Smooth muscle cell of the brain vasculature (primary cell): ENCODE data around the gene RAD51B.
A peak's percentile ranks its signal among the peaks of the same experiment; 100 is the strongest.

ENCODE experiments used
- DNase-seq: peaks from one replicate; pipeline ENCODE4 v3.0.0-alpha.2; 2012; ENCODE audit warnings: low read depth, low spot score

RAD51B gene

DNA sequence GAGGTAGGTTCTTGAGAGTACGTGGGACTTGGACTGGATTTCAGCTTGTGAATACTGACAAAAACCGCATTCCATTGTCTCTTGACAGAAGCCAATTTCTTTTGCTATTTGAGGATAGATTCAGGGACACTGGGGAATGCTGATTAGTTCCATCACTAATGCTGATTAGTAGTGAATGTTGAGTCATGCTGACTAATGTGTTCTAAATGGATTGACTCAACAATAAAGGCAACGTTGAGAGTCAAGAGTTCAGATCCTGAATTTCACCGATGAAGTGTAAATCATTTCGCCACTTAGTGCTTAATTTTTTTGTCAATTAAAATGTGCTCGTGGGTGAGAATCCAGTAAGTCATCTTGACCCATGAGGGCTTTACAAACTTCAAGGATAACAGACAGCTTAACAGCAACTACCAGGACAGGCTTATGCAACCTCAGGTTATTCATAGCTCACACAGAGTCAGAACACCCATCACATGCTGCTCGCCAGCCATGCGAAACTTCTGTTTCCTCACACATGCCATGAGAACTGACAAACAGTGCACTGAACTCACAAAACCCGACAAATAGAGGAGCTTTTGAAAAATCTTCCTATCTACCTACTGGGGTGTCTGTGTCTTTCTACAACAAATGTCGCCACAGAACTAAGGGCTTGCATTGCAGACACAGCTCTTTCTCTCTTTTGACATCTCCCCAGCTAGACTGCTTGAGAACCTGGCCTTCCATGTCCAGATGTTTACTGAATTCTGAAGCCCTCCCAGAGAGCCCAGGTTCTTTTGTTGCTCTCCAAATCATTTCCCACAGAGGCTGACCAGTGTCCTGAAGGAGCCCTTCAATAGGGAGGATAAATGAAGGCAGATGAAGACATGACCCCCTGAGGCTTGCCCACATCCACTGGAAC, 656.9 kb downstream of the RAD51B start:
- peak; percentile 40 for DNase-seq

- DNase-seq = no peak
These were observed 657.5 kb downstream of the RAD51B start for GRCh38 chr14:68477110-68477455.

- no peak for DNase-seq
These were observed 658.0 kb downstream of the RAD51B start for GRCh38 chr14:68477461-68478085.

DNA sequence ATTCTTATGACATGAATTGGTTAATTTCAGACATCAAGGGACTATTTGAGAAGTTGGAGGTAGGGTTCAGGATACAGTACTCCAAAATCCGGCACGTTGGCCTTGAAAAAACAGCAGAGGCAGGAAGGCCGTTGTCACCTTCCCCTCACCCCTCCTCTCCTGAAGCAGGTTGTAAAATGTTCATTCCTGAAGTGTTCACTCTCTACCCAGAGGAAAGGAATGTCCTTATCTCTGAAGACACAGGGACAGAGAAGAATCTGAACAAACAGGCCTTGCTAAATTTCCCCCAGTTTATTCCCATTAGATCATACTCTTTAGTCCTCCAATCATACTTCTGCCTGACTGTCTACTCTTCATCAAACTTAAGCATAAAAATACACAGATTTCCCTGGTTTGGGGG, 659.7 kb downstream of the RAD51B start:
- DNase-seq = no peak

GRCh38 chr14:68482018-68482417, 662.4 kb downstream of the RAD51B start:
- DNase-seq = no peak

DNA sequence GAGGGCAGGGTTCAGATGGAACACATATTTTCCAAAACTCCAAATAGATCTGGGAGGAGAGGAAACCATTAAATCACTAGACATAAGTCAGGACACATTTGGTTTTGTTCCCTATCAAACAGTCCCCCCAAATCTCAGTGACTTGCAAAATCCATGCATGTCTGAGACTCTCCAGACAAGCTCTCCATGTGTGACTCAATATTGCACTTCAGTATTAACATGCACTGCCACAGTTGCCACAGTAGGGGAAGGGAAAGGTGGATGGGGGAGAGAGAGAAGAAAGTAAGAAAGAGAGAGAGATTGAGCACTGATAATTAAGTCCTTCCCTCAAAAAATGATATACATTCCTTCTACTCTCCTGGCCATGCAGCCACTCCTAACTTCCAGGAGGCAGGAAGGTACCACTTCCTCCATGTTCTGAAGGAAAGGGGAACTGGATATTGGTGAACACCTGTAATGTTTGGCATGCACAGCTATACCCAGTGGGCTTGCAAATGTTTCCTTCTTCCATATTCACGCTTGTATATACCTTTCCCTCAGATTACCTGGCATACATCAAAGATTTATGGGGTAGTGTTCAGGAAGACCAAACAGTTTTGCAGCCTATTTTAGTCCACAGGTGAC, 663.3 kb downstream of the RAD51B start:
- no peak for DNase-seq

DNA sequence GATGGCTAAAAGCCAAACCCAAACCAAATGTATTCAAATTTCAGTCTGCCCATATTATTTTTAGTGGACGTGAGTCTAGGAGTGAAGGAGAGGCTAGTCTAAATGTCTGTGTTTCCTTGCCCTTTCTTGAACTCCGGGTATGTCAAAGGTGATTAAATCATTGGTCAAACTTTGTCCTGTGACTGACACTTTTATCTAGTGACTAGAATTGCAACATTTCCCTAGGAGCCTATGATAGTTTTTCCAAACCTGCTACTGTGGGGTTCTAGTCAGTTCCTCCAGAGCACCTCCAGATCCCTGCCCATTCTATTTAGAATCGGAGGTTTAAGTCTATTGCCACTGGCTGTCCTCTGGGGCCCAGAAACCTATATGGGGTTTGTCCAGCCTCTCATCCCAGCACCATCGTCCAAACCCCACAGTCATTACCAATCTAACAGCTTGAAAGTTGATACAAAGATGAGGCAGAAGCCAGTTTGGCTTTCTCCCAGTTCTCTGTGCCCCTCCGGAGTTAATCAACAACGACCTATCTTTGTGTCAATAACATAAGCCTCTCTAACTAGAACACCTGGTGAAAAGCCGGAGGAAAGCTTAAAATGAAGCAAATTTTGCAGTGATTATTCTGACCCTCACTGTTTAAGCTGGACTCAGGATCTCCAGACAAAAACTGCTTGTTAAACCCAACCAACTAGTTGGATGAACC, 666.6 kb downstream of the RAD51B start:
- no peak for DNase-seq

DNA sequence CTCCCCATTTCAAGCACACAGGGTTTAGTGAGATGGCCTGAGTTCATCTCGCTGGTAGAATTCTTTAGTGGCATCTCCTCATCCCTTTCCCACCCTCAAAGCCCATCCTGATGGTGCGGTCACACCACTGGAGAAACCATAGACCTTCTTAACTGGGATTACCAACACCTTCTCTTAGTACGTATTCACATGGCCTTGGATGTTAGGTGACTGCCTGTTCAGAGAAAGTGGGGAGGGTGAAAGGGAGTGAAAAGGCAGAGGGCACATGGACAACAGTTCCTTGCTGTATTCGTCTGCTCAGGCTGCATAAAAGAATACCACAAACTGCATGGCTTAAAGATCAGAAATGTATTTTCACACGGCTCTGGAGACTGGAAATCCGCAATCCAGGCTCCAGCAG, 667.2 kb downstream of the RAD51B start:
- no peak for DNase-seq

DNA sequence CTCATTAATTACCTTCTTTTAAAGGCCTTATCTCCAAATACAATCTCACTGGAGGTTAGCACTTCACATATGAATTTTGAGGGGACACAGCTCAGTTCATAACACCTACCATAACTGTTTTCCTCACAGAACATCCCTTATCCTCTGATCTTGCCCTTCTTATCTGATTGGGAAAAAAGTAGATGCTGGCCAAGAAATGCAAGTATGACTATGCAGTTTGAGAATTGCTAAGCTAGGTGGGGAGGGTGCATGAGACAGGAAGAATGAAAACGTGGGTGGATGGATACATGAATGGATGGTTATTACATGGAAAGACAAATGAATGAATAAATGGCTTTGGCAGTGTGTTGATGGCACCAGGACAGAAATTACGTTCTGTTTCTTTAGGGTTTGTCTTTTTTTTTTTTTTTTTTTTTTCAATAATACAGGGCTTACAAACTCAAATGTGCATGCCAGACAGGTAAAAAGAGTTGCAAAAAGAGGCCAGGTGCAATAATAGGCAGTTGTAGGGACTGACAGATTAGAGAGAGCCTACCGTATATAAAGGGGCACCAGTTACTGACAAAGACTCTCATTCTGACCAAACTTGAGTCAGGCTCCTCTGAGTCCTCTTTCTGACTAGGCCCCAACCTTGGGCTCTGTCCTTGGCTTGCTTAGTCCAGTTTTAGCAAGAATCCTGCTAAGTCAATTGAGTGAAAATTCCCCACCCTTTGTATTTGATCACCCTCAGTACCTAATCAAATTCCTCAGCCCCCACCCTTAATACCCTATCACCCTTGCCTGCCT, 668.4 kb downstream of the RAD51B start:
- no peak for DNase-seq

GRCh38 chr14:68491793-68492192, 672.2 kb downstream of the RAD51B start:
- no peak for DNase-seq

- DNase-seq = no peak
These were observed 673.0 kb downstream of the RAD51B start for GRCh38 chr14:68492381-68493151.

GRCh38 chr14:68493152-68493911, 673.8 kb downstream of the RAD51B start:
- no peak for DNase-seq

DNA sequence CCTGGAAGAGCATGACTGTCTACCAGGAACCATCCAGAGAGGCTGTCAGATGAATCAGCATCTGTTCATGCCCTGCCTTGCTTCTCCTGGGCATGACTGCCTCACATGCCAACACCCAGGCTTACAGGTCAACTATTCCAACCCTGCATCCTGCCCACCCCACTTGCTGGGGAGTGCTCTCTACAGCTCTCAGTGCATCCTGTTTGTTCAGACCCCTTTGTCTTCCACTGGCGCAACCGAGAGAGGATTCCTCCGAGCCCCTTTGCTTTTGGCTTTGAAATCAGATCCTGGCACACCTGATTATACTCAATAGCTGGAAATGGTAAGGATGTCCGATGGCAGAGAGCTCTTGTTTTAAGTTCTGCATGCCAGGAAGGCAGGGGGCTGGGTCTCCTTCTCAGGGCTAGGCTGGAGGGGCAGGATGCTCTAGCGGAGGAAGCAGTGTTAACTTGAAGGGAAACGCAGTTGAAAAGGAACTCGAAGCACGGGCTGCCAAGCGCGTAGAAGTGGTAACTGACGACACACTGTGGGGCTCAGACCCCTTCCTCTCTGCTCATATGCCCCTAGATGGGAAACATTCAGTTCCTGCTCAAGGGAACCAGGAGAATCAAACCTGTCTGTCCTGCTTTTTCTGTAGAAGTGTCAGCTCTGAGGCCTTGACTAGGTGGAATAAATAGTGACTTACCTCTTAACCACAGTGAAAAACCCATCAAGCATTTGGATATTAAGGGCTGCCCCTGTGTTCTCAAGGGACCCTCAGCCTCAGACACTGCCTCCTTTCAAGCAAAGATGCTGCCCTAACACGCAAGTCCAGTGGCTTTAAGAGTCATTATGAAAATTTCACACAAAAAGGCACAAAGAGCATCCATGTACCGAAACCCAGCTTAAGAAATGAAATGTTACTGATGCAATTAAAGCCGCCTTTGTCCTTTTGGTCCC, 675.8 kb downstream of the RAD51B start:
- DNase-seq = no peak

GRCh38 chr14:68497011-68497410, 677.4 kb downstream of the RAD51B start:
- DNase-seq = no peak

- no peak for DNase-seq
These were observed 679.9 kb downstream of the RAD51B start for GRCh38 chr14:68499451-68499850.

DNA sequence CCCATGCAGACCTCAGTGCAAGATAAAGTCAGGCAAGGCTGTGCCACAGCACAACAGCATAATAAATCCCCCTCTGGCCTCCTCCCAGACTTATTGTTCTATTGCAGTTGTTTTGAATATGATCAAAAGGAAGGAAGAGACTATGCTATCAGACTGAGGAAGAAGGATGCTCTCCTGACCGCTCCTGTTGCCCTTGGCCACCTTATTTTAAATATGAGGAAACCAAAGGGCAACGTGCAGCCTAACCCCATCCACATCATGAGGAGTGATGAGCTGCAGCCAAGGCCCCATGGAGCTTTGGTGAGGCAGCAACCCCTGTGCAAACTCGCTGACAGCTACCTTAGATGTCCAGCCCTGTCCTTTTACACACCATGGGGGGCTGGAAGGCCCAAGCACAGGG, 681.6 kb downstream of the RAD51B start:
- DNase-seq = no peak

DNA sequence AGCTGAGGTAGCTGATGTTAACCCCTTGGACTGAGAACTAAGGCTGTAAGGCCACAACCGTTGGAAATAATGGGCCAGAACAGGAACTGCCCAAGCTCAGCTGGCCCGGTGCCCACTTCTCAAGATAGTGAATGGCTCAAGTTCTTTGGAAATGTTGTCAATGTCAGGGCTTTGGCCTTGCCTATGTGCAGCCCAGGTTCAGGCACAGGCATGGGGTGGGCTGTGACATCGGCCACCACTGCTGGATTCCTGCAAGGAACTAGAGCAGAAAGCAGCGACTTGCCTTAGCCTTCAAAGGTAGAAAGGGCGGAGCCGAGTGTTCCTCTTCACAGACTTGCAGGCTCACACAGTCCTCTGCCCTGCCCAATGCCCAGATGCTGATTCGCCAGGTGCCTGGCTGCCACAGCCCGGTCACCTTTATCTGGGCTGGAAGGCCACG, 682.1 kb downstream of the RAD51B start:
- DNase-seq = no peak

DNA sequence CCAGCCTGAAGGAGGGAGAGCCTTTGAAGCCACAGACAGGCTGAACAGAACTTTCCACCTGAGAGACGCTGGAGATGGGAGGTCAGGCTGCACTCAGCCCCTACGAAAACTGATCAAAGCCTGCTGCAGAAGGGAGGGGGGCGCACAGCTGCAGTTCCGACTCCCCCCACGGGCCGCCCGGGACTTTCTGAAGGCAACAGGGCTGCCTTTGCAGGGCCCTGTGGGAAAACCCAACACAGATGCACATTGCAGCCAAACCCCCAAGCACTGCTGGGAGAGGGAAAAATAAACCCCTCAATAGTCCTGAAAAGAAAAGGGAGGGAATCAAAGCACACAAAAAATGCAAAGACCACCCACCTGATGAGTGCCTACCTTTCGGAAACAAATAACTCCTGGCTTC, 682.7 kb downstream of the RAD51B start:
- no peak for DNase-seq
